ENCODE measurements around the gene MTR.

MTR gene

GRCh38 chr1:236864996-236865817, 70.1 kb downstream of the MTR start:
- no peak for DNase-seq (ENCODE audit: low read depth)

DNA sequence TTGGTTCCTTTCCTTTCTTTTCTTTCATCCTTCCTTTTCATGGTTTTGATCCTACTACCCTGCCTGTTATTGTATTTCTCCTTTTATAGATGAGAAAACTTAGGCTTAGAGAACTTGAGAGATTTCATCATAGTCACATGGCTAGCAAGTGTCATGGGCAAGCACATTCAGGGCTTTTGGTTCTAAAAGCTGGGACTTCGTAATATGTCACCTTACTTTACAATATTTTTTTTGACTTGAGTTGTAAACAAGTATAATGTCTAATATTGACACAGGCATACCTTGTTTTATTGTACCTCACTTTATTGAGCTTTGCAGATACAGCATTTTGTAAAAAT, 70.7 kb downstream of the MTR start:
- DNase-seq (ENCODE audit: low read depth) = no peak

DNA sequence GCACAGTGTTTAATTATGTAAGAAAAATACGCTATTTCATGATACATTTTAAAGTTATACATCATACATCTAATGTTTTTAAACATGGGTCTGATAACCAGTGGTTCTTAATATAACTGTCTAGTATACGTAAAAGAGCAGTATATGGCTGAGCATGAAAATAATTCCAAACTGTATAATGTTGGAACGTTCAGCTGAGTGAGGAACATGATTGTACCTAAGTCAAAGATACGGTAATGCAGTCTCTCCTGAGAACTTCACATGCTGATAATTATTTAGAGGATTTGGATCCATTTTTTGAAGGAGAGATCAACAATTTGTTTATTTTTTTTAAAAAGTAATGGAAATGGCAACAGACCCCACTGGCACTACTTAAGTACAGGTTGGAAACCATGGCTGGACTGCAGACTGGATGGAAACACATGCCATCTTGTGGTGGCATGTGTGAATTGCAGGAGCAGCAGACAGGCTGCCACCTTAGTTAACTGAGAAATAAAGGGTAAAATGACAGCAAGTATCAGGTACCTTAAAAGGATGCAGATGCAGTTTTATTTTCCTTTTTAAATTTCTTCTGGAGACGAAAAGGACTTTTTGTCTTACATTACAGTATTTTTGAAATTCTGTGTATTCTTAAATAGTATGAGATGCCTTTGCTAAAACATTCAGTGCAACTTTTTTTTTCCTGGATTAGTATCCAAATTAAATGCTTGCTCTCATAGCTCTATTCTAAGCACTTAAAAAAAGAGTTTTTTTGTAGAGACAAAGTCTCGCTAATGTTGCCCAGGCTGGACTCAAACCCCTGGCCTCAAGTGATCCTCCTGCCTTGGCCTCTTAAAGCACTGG, 73.8 kb downstream of the MTR start:
- no peak for DNase-seq (ENCODE audit: low read depth)

- no peak for DNase-seq (ENCODE audit: low read depth)
Measured at GRCh38 chr1:236869911-236870310, 74.8 kb downstream of the MTR start.

DNA sequence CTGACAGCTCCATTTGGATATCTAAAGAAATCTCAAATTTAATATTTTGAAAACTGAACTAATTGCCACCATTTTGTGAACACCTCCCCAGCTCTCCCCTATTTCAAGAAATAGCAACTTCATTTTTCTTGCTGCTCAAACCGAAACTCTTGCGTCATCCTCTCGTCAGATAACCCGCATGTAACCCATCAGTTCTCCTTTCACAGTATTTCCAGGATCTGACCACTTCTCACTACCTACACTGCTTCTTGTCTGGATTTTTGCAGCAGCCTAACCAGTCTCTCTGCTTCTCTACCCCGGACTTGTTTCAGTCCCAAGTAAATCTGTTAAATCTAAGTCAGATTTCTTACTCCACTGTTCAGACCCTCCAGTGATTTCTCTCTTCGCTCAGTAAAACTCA, 75.6 kb downstream of the MTR start:
- no peak for DNase-seq (ENCODE audit: low read depth)

- no peak for DNase-seq (ENCODE audit: low read depth)
Measured at GRCh38 chr1:236872075-236872666, 77.1 kb downstream of the MTR start.

DNA sequence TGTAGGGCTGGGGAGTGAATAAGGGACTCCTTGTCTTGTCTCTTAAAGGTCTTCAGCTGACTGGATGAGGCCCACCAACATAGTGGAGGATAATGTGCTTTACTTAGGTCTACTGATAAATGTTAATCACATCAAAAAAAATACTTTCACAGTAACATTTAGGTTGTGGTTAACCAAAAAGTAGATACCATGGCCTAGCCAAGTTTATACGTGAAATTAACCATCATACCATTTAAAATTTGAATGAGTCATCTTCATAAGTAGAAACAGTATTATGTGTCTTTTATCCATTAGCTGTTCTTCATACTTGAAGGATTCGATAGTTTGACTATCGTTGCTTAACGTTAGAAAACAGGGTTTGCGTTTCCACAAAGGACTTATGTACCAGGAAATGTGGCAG, 80.9 kb downstream of the MTR start:
- no peak for DNase-seq (ENCODE audit: low read depth)

DNA sequence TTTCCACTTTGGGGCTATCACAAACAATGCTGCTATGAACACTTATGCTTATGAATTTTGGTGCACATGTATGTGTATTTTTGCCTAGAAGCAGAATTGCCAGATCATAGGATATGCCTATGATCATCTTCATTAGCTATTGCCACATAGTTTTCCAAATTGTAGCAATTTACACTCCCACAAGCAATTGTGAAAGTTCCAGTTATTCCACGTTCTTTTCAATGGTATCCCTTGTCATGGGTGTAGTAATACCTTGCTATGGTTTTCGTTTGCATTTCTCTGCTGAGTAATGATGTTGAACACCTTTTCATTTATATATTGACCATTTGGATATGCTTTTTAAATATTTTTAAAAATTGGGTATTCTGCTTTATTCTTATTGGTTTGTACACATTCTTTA, 82.6 kb downstream of the MTR start:
- no peak for DNase-seq (ENCODE audit: low read depth)

- DNase-seq (ENCODE audit: low read depth) = no peak
Measured at GRCh38 chr1:236880209-236880608, 85.1 kb downstream of the MTR start.

DNA sequence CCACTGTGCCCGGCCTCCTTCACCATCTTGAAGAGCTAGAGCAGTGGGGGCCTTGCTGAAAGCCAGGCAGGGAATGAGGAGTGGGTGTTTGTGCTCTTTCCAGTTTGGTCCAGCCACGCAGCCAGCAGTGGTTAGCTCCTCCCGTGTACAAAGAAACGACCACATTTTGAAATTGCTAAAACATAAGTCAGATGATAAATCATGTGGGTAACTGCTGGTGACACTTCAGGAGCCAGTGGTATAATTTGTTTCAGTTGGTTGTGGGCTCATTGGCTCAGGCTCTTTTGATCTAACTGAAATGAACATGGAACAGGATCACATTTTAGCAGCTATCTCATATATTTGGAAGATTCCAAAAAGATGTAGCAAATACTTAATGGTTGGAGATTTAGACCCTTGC, 87.6 kb downstream of the MTR start:
- no peak for DNase-seq (ENCODE audit: low read depth)

DNA sequence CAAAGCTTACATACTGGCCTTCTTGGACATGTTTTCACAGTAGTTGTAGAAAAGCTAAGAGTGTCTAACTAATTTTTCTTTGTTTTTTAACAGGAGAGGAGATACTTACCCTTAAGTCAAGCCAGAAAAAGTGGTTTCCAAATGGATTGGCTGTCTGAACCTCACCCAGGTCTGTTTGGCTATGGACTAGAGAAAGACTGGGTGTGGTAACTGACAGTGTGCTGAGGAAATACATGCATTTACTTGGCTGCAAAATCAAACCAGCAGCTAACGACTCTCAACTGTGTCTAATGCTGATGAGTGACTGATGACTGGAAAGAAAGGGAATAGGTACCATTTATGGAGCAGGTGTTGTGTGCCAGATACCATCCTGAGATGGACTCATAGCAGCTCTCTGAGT, 91.1 kb downstream of the MTR start:
- no peak for DNase-seq (ENCODE audit: low read depth)

GRCh38 chr1:236887081-236887480, 92.0 kb downstream of the MTR start:
- no peak for DNase-seq (ENCODE audit: low read depth)

- DNase-seq (ENCODE audit: low read depth) = no peak
Measured at GRCh38 chr1:236888126-236888525, 93.0 kb downstream of the MTR start.

DNA sequence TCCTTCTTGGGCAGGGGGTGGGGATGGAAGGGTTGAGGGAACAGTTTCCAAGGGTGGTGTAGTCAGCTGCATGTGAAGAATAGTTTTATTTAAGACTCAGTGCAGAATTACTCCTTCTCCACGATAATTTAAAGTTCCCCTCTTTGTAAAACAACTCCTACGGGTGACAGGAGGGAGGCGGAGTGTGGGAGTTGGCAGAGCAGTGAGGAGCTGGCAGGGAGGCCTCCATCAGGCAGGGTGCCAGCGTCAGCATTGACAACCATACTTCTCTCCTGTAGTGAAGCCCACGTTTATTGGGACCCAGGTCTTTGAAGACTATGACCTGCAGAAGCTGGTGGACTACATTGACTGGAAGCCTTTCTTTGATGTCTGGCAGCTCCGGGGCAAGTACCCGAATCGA, 93.8 kb downstream of the MTR start:
- no peak for DNase-seq (ENCODE audit: low read depth)

GRCh38 chr1:236890152-236891056, 95.3 kb downstream of the MTR start:
- DNase-seq (ENCODE audit: low read depth) = no peak

DNA sequence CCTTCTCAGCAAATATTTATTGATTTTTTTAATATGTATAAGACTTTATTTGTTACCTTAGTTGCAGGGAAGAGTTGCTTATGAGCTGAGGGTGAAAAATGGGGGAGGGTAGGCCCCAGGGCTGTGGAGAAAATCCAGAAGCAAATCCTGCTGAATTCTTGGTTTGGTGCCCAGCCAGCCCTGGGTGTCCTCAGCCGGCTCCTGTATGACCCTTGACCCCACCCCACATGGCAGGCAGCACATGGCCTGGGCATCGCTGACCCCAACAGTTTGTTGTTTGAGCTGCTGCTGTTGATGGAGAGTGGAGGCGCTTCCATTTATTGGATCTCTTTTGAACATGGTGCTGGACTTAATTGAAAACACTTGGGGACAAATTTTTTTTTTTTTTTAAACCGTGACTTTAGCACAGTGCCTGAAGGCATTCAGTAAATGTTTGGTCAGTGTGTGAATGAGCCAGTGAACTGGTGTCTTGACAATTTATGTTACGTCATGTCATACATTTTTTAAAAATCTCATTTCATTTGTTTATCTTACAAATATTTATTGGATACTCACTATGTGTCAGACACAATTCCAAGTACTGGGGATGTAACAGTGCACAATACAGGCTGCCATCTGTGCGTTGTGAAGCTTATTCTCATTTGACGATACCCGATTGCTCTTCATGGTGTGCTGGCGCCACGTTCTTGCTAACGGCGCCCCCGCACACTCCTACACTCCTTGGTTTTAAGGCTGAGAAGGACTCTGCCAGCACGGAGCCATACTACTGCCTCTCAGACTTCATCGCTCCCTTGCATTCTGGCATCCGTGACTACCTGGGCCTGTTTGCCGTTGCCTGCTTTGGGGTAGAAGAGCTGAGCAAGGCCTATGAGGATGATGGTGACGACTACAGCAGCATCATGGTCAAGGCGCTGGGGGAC, 98.8 kb downstream of the MTR start:
- peak; percentile 17 for DNase-seq (ENCODE audit: low read depth)

GRCh38 chr1:236895665-236896387, 100.7 kb downstream of the MTR start:
- DNase-seq (ENCODE audit: low read depth) = no peak

GRCh38 chr1:236896716-236897115, 101.6 kb downstream of the MTR start:
- no peak for DNase-seq (ENCODE audit: low read depth)

GRCh38 chr1:236904892-236905741, 110.0 kb downstream of the MTR start:
- DNase-seq (ENCODE audit: low read depth) = peak; percentile 62

Measured in non-pigmented ciliary epithelial cell (primary cell).